Uterus (tissue), 4 donors: Measurements from ENCODE around the gene SNX15. TPM values are rescaled to one million over a fixed set of nuclear protein-coding genes. Genes with fewer than 3 reads are reported as not detected.
"Not testable (repeated sequence)": the region's sequence is repeated elsewhere in the genome, so short reads cannot be mapped to it uniquely, and the experiment has no call there.

Experiments
- DNase-seq, 2 donors: peaks; one replicate each; pipeline ENCODE4 v3.0.0-alpha.2; 2019 to 2020
- H3K27ac ChIP-seq, 2 donors: fragments of 200-600 bp; sonication (generic); 1 replicate in 1 of 2; 2 replicates in 1 of 2; pipeline ENCODE4 v1.5.1; 2016 to 2018
- H3K27me3 ChIP-seq, 2 donors: fragments of 200-600 bp; sonication (generic); one replicate each; pipeline ENCODE4 v1.5.1; 2018 to 2019; ENCODE audit warnings: control low read depth in 1 of 2
- H3K36me3 ChIP-seq, 2 donors: fragments of 200-600 bp; sonication (generic); one replicate each; pipeline ENCODE4 v1.5.1; 2019; ENCODE audit warnings: control low read depth in 1 of 2
- H3K4me1 ChIP-seq, 2 donors: fragments of 200-600 bp; sonication (generic); one replicate each; pipeline ENCODE4 v1.5.1; 2018 to 2019; ENCODE audit warnings: control low read depth in 1 of 2
- H3K4me3 ChIP-seq, 2 donors: fragments of 200-600 bp; sonication (generic); 1 replicate in 1 of 2; 2 replicates in 1 of 2; pipeline ENCODE4 v1.5.1; 2018 to 2019; ENCODE audit warnings: mild to moderate bottlenecking in 1 of 2
- H3K9me3 ChIP-seq, 2 donors: fragments of 200-600 bp; sonication (generic); one replicate each; pipeline ENCODE4 v1.5.1; 2019; ENCODE audit warnings: control low read depth in 1 of 2
- POLR2A ChIP-seq, 2 donors: fragments of 450-650 bp; IDR thresholded peaks; one replicate each; pipeline ENCODE4 v1.6.1; 2016; ENCODE audit warnings: antibody characterized with exemption in 2 of 2, mild to moderate bottlenecking in 1 of 2, moderate library complexity in 1 of 2
- intact Hi-C: fragments of 100-400 bp; cut with DNase I; formaldehyde crosslinking; loops from one replicate; pipeline ENCODE4 v1.15.1; 2023; ENCODE audit warnings: low total_unique reads
- total RNA-seq, 4 donors: library from RNA; depleted of rRNA in 3 of 4; stranded (reverse); fragments of >200 nt in 3 of 4; gene quantifications; one replicate each; pipeline versions ENCODE4 v1.1.0 to v1.2.4, GENCODE V29; 2014 to 2023
- TF ChIP-seq, protein P1 (sequence below), 4 experiments: fragments of 200-600 bp in 2 of 4; fragments of 450-650 bp in 2 of 4; sonication (generic) in 2 of 4; IDR thresholded peaks; one replicate each; pipeline ENCODE4 v1.5.1; 2016 to 2019; ENCODE audit warnings: antibody characterized with exemption in 4 of 4, mild to moderate bottlenecking in 2 of 4, moderate library complexity in 1 of 4
- donor health status: DM: yes; HTN: yes; CAD: no.

Gene SNX15, protein sequence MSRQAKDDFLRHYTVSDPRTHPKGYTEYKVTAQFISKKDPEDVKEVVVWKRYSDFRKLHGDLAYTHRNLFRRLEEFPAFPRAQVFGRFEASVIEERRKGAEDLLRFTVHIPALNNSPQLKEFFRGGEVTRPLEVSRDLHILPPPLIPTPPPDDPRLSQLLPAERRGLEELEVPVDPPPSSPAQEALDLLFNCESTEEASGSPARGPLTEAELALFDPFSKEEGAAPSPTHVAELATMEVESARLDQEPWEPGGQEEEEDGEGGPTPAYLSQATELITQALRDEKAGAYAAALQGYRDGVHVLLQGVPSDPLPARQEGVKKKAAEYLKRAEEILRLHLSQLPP
- 10 to 100 TPM; 13.1 to 27.6 (median 20.6) TPM for total RNA-seq

GRCh38 chr11:65027213-65028067 lies at the start of gene SNX15:
SNX15 (plus strand) TSS chr11:65027439; CDS start chr11:65027538, 99 bp downstream.
- H3K4me1 ChIP-seq: no peaks in the 10 kb centered on the region
- DNase-seq: peak; percentile 94 to 95
- H3K27me3 ChIP-seq: no peaks in the 10 kb centered on the region
- peak within 1 kb of the TSS; percentile 62 to 64 for H3K4me3 ChIP-seq
- H3K9me3 ChIP-seq: no peaks in the 10 kb centered on the region
- intact Hi-C loops: no loop called here
- no peaks in the 10 kb centered on the region for H3K36me3 ChIP-seq
- H3K27ac ChIP-seq: peak within 1 kb of the TSS; percentile 88 to 92
- peak; percentile 76 to 78 for TF ChIP-seq POLR2A (IDR thresholded peaks at IDR 0.05)
- TF ChIP-seq, protein P1, sequence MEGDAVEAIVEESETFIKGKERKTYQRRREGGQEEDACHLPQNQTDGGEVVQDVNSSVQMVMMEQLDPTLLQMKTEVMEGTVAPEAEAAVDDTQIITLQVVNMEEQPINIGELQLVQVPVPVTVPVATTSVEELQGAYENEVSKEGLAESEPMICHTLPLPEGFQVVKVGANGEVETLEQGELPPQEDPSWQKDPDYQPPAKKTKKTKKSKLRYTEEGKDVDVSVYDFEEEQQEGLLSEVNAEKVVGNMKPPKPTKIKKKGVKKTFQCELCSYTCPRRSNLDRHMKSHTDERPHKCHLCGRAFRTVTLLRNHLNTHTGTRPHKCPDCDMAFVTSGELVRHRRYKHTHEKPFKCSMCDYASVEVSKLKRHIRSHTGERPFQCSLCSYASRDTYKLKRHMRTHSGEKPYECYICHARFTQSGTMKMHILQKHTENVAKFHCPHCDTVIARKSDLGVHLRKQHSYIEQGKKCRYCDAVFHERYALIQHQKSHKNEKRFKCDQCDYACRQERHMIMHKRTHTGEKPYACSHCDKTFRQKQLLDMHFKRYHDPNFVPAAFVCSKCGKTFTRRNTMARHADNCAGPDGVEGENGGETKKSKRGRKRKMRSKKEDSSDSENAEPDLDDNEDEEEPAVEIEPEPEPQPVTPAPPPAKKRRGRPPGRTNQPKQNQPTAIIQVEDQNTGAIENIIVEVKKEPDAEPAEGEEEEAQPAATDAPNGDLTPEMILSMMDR (IDR thresholded peaks at IDR 0.05): peak; percentile 57 to 81 (median 73)

GRCh38 chr11:64983339-64983738 lies 43.9 kb upstream of the SNX15 start:
- H3K9me3 ChIP-seq, H3K27ac ChIP-seq, H3K4me3 ChIP-seq, H3K27me3 ChIP-seq, intact Hi-C loops, DNase-seq, H3K36me3 ChIP-seq, H3K4me1 ChIP-seq: not testable (repeated sequence)

- Histone ChIP-seq H3K9me3 (no peaks in the 10 kb centered on the region), H3K27me3 (no peaks in the 10 kb centered on the region), H3K27ac (no peak overlapping the region), H3K4me3 (no peak overlapping the region), H3K36me3 (no peaks in the 10 kb centered on the region), H3K4me1 (no peaks in the 10 kb centered on the region)
- TF ChIP-seq, protein P1 (IDR thresholded peaks at IDR 0.05): no peak
- no peak for TF ChIP-seq POLR2A (IDR thresholded peaks at IDR 0.05)
- intact Hi-C loops: no loop called here
- no peak for DNase-seq
These were observed 39.0 kb upstream of the SNX15 start for GRCh38 chr11:64987998-64988854.

DNA sequence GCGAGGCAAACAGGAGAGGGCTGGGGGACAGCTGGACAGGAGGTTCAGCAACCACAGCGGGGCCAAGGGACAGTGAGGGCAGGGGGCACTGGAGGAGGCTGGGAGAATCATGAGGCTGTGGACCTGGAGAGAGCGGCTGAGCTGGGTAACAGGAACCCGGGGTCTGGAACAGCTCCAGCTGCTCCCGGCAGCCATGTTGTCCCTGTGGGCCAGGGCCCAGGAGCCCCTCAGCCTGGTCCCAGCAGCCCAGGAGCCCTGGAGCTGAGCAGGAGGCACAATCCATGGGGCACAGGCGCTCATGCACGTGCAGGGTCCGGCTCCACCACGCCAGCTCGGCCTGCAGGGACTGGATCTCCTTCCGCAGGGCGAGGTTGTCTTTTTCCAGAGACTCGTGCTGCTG lies 37.8 kb upstream of the SNX15 start:
- Histone ChIP-seq H3K4me3 (no peak overlapping the region), H3K27ac (no peak overlapping the region)

More for the DNA sequence above, 37.8 kb upstream of the SNX15 start:
- Histone ChIP-seq H3K36me3 (no peaks in the 10 kb centered on the region), H3K9me3 (no peaks in the 10 kb centered on the region), H3K27me3 (no peaks in the 10 kb centered on the region), H3K4me1 (no peaks in the 10 kb centered on the region)
- DNase-seq: no peak
- TF ChIP-seq POLR2A (IDR thresholded peaks at IDR 0.05): no peak
- TF ChIP-seq, protein P1 (IDR thresholded peaks at IDR 0.05): no peak
- intact Hi-C loops: no loop called here
